A549 (cell line): ENCODE measurements around the gene PWP1.

Experiments
- CBX2 ChIP-seq: fragments of 200-600 bp; sonication (generic); IDR thresholded peaks from 2 replicates; pipeline ENCODE4 v1.6.1; 2016; ENCODE audit warnings: low read depth, mild to moderate bottlenecking, borderline replicate concordance
- EP300 ChIP-seq, 2 experiments: fragments of >200 bp; sonication (Bioruptor Twin); formaldehyde crosslinking; IDR thresholded peaks; 2 replicates in 1 of 2; 3 replicates in 1 of 2; pipeline ENCODE4 v1.6.1; 2016 to 2017
- JUNB ChIP-seq: fragments of >200 bp; sonication (Bioruptor Twin); formaldehyde crosslinking; IDR thresholded peaks from 2 replicates; pipeline ENCODE4 v1.6.1; 2016
- POLR2A ChIP-seq: IDR thresholded peaks from 2 replicates; pipeline ENCODE4 v1.6.1; 2012; ENCODE audit warnings: mild to moderate bottlenecking, low read length
- RAD21 ChIP-seq, 2 experiments: fragments of >200 bp in 1 of 2; sonication (Bioruptor Twin) in 1 of 2; formaldehyde crosslinking in 1 of 2; IDR thresholded peaks in 1 of 2; conservative IDR thresholded peaks in 1 of 2; 2 replicates in 1 of 2; 3 replicates in 1 of 2; pipeline ENCODE4 v1.6.1; 2012 to 2018; ENCODE audit warnings: inconsistent platforms in 1 of 2
- TF ChIP-seq, protein P1 (sequence below): fragments of >200 bp; sonication (Bioruptor Twin); formaldehyde crosslinking; IDR thresholded peaks from 3 replicates; pipeline ENCODE4 v1.5.1; 2016
- TF ChIP-seq, protein P2 (sequence below): fragments of 200-600 bp; sonication (generic); IDR thresholded peaks from 2 replicates; pipeline ENCODE4 v1.6.1; 2016; ENCODE audit warnings: antibody characterized with exemption, mild to moderate bottlenecking, moderate library complexity

DNA sequence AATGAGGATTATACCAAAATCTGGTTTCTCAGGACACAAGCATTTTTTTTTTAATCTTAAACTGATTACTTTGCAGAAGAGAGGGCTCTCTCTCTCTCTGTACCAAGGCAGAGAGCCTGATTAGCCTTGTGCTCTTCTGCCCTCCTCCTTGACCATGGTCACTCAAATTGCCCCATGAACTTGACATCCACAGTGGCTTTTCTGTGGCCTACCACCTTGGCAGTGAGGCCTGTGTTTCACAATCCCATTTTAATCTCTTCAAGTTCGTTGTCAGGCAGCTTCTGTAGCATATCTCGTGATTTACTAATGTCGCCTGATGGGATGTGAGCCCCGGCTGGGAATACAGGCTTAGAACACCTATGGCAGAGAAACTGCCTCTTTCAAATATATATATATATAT, 30.7 kb upstream of the PWP1 start:
- TF ChIP-seq, protein P1, sequence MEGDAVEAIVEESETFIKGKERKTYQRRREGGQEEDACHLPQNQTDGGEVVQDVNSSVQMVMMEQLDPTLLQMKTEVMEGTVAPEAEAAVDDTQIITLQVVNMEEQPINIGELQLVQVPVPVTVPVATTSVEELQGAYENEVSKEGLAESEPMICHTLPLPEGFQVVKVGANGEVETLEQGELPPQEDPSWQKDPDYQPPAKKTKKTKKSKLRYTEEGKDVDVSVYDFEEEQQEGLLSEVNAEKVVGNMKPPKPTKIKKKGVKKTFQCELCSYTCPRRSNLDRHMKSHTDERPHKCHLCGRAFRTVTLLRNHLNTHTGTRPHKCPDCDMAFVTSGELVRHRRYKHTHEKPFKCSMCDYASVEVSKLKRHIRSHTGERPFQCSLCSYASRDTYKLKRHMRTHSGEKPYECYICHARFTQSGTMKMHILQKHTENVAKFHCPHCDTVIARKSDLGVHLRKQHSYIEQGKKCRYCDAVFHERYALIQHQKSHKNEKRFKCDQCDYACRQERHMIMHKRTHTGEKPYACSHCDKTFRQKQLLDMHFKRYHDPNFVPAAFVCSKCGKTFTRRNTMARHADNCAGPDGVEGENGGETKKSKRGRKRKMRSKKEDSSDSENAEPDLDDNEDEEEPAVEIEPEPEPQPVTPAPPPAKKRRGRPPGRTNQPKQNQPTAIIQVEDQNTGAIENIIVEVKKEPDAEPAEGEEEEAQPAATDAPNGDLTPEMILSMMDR: no peak
- no peak for TF ChIP-seq JUNB
- no peak for TF ChIP-seq EP300 (IDR thresholded peaks at IDR 0.05)
- no peak for TF ChIP-seq RAD21 (conservative IDR thresholded peaks at IDR 0.05 in 1 of 2, IDR thresholded peaks at IDR 0.05 in 1 of 2)
- no peak for TF ChIP-seq CBX2
- TF ChIP-seq POLR2A: no peak
- TF ChIP-seq, protein P2, sequence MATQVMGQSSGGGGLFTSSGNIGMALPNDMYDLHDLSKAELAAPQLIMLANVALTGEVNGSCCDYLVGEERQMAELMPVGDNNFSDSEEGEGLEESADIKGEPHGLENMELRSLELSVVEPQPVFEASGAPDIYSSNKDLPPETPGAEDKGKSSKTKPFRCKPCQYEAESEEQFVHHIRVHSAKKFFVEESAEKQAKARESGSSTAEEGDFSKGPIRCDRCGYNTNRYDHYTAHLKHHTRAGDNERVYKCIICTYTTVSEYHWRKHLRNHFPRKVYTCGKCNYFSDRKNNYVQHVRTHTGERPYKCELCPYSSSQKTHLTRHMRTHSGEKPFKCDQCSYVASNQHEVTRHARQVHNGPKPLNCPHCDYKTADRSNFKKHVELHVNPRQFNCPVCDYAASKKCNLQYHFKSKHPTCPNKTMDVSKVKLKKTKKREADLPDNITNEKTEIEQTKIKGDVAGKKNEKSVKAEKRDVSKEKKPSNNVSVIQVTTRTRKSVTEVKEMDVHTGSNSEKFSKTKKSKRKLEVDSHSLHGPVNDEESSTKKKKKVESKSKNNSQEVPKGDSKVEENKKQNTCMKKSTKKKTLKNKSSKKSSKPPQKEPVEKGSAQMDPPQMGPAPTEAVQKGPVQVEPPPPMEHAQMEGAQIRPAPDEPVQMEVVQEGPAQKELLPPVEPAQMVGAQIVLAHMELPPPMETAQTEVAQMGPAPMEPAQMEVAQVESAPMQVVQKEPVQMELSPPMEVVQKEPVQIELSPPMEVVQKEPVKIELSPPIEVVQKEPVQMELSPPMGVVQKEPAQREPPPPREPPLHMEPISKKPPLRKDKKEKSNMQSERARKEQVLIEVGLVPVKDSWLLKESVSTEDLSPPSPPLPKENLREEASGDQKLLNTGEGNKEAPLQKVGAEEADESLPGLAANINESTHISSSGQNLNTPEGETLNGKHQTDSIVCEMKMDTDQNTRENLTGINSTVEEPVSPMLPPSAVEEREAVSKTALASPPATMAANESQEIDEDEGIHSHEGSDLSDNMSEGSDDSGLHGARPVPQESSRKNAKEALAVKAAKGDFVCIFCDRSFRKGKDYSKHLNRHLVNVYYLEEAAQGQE: no peak
